ENCODE results near the gene LRP1B.

The LRP1B gene

DNA sequence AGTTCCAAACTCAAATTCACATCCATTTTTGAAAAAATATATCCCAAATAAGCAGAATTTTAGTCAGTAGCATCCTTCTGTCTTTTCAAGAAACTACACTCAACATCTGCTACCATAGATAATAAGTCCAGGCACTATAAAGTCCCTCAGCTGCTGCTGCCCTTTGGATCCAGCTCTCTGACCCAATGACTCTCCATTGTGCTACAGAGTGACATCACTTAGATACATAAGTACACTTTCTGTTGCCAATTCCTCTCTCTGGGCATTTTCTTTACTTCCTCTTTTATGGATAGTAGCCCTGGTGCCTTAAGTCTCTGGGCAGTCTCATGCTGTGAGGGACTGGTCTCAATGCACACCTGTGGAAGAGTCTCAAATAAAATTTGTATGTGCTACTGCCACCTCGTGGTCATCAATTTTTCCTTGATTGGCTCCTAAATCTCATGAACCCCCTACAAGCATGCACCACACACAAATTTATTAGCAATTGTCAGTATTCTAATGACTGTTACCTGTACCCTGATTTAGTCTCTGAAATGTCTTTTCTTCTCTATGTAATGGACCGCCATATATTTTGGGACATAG lies 219.2 kb downstream of the LRP1B start:
- no peak for TF ChIP-seq CTCF (IDR thresholded peaks at IDR 0.05)
- H3K36me3 ChIP-seq = no peaks in the 10 kb centered on the region
- no peak overlapping the region for H3K4me3 ChIP-seq (ENCODE audit: low read depth in 1 of 2, low read length in 1 of 2)
- H3K27ac ChIP-seq = no peak overlapping the region
- no peaks in the 10 kb centered on the region for H3K4me1 ChIP-seq (ENCODE audit: control insufficient read depth in 1 of 2, insufficient read depth in 1 of 2, low read depth in 1 of 2, low read length in 1 of 2)
- H3K27me3 ChIP-seq = no peaks in the 10 kb centered on the region
- no peaks in the 10 kb centered on the region for H3K9me3 ChIP-seq

DNA sequence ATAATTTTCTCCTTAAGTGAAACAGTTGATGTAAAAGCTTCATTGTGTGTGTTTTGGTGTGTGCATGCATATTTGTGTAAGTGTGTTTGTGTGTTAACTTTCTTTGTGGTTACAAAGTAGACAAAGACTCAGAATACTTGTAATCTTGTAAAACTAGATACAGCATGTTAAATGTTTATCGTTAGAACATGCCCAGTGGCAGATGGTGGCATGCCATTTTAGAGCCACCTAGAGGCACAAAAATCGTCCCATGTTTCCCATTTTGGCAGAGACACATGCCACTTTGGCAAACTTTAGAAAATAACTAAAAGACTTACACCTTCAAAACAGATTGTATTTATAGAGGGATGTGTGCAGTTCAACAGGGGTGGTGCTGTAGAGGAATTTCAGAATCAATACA lies 224.1 kb downstream of the LRP1B start:
- Histone ChIP-seq H3K9me3 (no peaks in the 10 kb centered on the region), H3K27me3 (no peaks in the 10 kb centered on the region), H3K4me3 (ENCODE audit: low read depth in 1 of 2, low read length in 1 of 2) (no peak overlapping the region), H3K36me3 (no peaks in the 10 kb centered on the region), H3K4me1 (ENCODE audit: control insufficient read depth in 1 of 2, insufficient read depth in 1 of 2, low read depth in 1 of 2, low read length in 1 of 2) (no peaks in the 10 kb centered on the region), H3K27ac (no peak overlapping the region)
- no peak for TF ChIP-seq CTCF (IDR thresholded peaks at IDR 0.05)

- Histone ChIP-seq H3K27ac (no peak overlapping the region), H3K27me3 (no peaks in the 10 kb centered on the region), H3K4me3 (ENCODE audit: low read depth in 1 of 2, low read length in 1 of 2) (no peak overlapping the region), H3K36me3 (no peaks in the 10 kb centered on the region), H3K9me3 (no peaks in the 10 kb centered on the region), H3K4me1 (ENCODE audit: control insufficient read depth in 1 of 2, insufficient read depth in 1 of 2, low read depth in 1 of 2, low read length in 1 of 2) (no peaks in the 10 kb centered on the region)
- TF ChIP-seq CTCF (IDR thresholded peaks at IDR 0.05) = no peak
Observed at GRCh38 chr2:141900826-141901225, 230.0 kb downstream of the LRP1B start.

DNA sequence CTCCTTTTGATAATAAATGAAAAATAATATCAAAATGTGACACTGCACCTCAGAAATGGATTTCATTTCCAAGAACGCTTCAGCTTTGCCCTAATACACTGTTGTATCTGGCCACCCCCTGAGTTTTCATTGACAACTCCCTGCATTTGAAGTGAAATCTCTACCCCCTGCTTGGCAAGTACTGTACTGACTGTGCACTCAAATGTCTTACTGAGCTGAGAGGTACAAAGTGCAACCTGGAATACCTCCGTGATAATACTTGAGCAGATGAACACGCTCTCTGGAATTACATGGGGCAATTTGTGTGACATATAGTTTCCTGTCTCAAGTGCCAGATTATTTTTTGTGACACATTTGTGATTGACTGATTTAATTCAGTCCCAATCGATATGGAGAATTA lies 231.1 kb downstream of the LRP1B start:
- Histone ChIP-seq H3K9me3 (no peaks in the 10 kb centered on the region), H3K36me3 (no peaks in the 10 kb centered on the region), H3K27ac (no peak overlapping the region), H3K4me1 (ENCODE audit: control insufficient read depth in 1 of 2, insufficient read depth in 1 of 2, low read depth in 1 of 2, low read length in 1 of 2) (no peaks in the 10 kb centered on the region), H3K27me3 (no peaks in the 10 kb centered on the region), H3K4me3 (ENCODE audit: low read depth in 1 of 2, low read length in 1 of 2) (no peak overlapping the region)
- TF ChIP-seq CTCF (IDR thresholded peaks at IDR 0.05) = no peak

GRCh38 chr2:141889788-141890187 lies 241.0 kb downstream of the LRP1B start:
- Histone ChIP-seq H3K27me3 (no peaks in the 10 kb centered on the region), H3K4me1 (ENCODE audit: control insufficient read depth in 1 of 2, insufficient read depth in 1 of 2, low read depth in 1 of 2, low read length in 1 of 2) (no peaks in the 10 kb centered on the region), H3K9me3 (no peaks in the 10 kb centered on the region), H3K27ac (no peak overlapping the region), H3K4me3 (ENCODE audit: low read depth in 1 of 2, low read length in 1 of 2) (no peak overlapping the region), H3K36me3 (no peaks in the 10 kb centered on the region)
- no peak for TF ChIP-seq CTCF (IDR thresholded peaks at IDR 0.05)

All from neutrophil (primary cell).